Effector memory CD8-positive, alpha-beta T cell (primary cell): ENCODE measurements around the gene FBXO8.

Experiments
- ATAC-seq: fragments of 150-1000 bp; cut with Tn5 transposase; replicated peaks from 2 replicates; pipeline ENCODE4 v1.10.0; 2021; ENCODE audit warnings: mild to moderate bottlenecking, moderate library complexity
- DNase-seq, 3 experiments: peaks; one replicate each; pipeline ENCODE4 v3.0.0; 2021
- H3K27ac Mint-ChIP-seq, 2 donors: one replicate each; pipeline ENCODE4 v1.8.0; 2022; ENCODE audit warnings: mild to moderate bottlenecking in 2 of 2, mixed read lengths in 2 of 2, moderate library complexity in 2 of 2
- H3K27me3 Mint-ChIP-seq, 2 donors: one replicate each; pipeline ENCODE4 v1.8.0; 2022; ENCODE audit warnings: mixed read lengths in 2 of 2
- H3K36me3 Mint-ChIP-seq: one replicate; pipeline ENCODE4 v1.8.0; 2022; ENCODE audit warnings: mild to moderate bottlenecking, moderate library complexity, mixed read lengths; ENCODE audit not compliant: insufficient read depth
- H3K4me1 Mint-ChIP-seq, 2 donors: one replicate each; pipeline ENCODE4 v1.8.0; 2022; ENCODE audit warnings: low read depth in 2 of 2, mixed read lengths in 2 of 2
- H3K4me3 Mint-ChIP-seq, 2 donors: one replicate each; pipeline ENCODE4 v1.8.0; 2022; ENCODE audit warnings: mild to moderate bottlenecking in 2 of 2, mixed read lengths in 2 of 2, moderate library complexity in 2 of 2
- H3K9me3 Mint-ChIP-seq, 2 donors: one replicate each; pipeline ENCODE4 v1.8.0; 2022; ENCODE audit warnings: mixed read lengths in 2 of 2

Gene FBXO8

DNA sequence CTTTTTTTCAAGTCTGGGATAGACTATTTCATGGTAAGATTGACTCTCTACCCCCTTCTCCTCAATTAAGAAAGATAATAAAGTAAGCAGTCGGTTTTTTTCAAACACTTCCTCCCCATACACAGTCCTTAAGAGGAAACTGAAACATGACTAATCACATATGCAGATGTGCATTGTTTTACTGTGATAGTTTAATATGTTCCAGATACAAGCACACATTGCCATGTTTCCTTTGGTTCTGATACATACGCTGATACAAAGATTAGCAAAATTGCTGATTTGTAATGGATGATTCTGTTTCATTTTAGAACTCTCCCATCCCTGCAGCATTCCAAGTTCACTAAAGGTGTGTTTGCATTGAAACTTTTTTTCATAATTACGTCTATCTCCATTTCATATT lies 76.1 kb downstream of the FBXO8 start:
- ATAC-seq (no peak), DNase-seq (no peak)
- Mint-ChIP-seq H3K4me1 (peaks cover 10% of the 10 kb centered on the region in 2 donors), H3K4me3 (no peak overlapping the region), H3K36me3 (no peaks in the 10 kb centered on the region), H3K27me3 (peaks cover 54 to 57% of the 10 kb centered on the region in 2 donors), H3K27ac (no peak overlapping the region), H3K9me3 (no peaks in the 10 kb centered on the region)

DNA sequence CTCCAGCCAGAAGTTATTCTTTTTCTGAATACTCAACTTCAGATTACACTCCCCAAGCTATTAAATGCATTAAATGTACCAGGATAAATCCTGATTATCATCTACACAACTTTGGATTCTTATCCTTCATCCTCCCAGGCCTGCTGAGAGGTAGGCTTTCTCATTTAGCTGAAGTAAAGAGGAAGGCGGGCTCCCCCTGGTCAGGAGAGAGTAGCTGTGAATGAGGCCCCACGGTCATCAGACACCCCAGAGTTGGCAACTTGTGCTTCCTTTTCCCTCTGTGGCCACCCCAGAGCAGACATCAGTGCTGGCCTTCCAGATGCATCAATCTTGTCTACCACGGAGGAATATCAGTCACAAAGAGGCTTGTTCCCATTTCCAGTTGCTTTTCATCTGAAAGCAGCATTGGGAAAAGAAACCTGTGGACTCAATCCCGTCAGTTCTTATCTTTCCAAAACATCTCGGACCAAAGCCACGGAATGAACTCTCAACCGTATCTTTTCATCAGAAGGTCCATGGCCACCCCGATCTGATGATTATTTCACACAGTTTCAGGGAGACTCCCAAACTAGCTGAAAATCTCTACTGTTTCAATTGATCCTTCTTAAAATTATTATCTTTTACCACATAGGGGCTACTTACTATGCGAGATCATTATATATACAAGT lies 79.2 kb downstream of the FBXO8 start:
- H3K9me3 Mint-ChIP-seq, result no peaks in the 10 kb centered on the region
- H3K27me3 Mint-ChIP-seq, result peaks cover 23 to 41% of the 10 kb centered on the region in 2 donors
- no peaks in the 10 kb centered on the region for H3K36me3 Mint-ChIP-seq
- no peak for DNase-seq
- no peak overlapping the region for H3K4me3 Mint-ChIP-seq
- no peaks in the 10 kb centered on the region for H3K4me1 Mint-ChIP-seq
- H3K27ac Mint-ChIP-seq, result no peak overlapping the region
- no peak for ATAC-seq

DNA sequence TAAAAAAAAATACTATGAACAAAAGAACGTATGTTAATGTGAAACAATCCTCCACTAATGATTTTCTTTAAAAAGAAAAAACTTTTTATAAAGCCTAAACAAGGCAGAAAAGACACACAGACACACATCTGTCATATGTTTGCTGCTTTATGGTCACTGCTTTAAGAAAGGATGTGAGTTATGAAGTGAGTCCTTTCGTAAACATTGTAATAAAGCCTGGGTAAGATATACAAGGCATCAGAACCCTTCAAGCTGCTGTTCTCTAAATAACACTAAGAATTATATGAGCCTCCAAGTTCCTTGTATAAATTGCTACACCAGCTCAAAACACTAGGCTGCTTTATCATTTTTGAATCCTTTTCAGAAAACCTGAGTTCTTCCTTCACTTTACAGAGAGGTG lies 81.6 kb downstream of the FBXO8 start:
- Mint-ChIP-seq H3K9me3 (no peaks in the 10 kb centered on the region), H3K36me3 (no peaks in the 10 kb centered on the region), H3K27ac (no peak overlapping the region), H3K4me3 (no peak overlapping the region), H3K4me1 (no peaks in the 10 kb centered on the region), H3K27me3 (peaks cover 31 to 44% of the 10 kb centered on the region in 2 donors)
- ATAC-seq (no peak), DNase-seq (no peak)

DNA sequence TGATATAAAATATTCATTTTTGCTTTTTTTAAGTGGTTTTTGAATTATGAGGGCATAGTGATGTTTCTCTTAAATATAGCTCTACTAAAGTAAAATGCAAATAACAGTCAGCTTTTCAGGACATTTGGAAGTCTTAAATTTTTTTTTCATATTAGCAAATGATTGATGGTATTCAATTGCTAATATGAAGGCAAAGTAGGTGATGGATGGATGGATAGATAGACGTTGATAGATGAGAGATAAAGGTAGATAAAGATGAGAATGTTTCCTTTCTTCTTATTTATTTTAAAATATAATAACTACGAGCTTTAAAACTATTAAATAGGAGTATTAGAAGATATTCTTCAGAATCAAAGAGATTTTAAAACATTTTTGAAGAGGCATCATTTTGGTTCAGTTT lies 83.7 kb downstream of the FBXO8 start:
- Mint-ChIP-seq H3K36me3 (no peaks in the 10 kb centered on the region), H3K4me3 (no peak overlapping the region), H3K27me3 (peaks cover 31 to 34% of the 10 kb centered on the region in 2 donors), H3K4me1 (no peaks in the 10 kb centered on the region), H3K27ac (no peak overlapping the region), H3K9me3 (no peaks in the 10 kb centered on the region)
- no peak for ATAC-seq
- DNase-seq, result no peak

DNA sequence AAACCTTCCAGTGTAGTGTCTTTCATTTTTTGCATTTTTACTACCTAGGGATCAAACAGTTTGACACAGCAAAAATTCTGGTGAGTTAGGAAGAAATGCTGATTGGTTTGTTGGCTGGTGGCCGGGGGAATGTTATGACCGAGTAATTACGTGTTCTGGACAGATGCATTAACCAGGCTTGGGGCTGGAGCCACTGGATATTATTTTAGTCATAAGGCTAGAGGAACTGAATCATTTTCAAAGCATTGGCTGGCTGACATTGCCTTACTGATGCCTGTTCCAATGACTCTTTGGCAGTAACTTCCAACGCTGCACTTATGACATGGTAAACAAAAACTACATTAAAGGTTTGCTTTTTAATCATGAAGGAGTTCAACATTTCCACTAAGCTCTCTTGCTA lies 84.6 kb downstream of the FBXO8 start:
- no peak for DNase-seq
- H3K27me3 Mint-ChIP-seq, result peaks cover 29 to 34% of the 10 kb centered on the region in 2 donors
- H3K4me1 Mint-ChIP-seq, result no peaks in the 10 kb centered on the region
- no peak overlapping the region for H3K4me3 Mint-ChIP-seq
- H3K27ac Mint-ChIP-seq, result no peak overlapping the region
- no peaks in the 10 kb centered on the region for H3K9me3 Mint-ChIP-seq
- ATAC-seq, result no peak
- no peaks in the 10 kb centered on the region for H3K36me3 Mint-ChIP-seq

DNA sequence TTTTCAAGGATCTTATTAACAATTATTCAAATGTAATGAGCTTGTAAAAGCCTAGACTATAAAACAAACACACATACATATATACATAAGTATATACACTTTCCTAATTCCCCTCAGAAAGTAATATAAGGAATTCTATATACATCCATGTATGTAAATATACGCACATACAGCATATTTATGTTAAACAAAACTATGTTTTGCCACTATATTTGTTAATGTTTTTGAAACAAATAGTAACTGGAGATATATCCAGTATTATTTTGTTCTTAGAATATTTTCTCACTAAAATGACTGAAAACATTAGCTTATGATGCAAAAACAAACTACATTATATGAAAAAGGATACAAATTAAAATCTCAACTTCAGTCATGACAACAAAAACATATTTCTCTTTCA lies 85.1 kb downstream of the FBXO8 start:
- Mint-ChIP-seq H3K4me1 (no peaks in the 10 kb centered on the region), H3K9me3 (no peaks in the 10 kb centered on the region), H3K36me3 (no peaks in the 10 kb centered on the region), H3K27me3 (peaks cover 29 to 34% of the 10 kb centered on the region in 2 donors), H3K4me3 (no peak overlapping the region), H3K27ac (no peak overlapping the region)
- DNase-seq, result no peak
- no peak for ATAC-seq

DNA sequence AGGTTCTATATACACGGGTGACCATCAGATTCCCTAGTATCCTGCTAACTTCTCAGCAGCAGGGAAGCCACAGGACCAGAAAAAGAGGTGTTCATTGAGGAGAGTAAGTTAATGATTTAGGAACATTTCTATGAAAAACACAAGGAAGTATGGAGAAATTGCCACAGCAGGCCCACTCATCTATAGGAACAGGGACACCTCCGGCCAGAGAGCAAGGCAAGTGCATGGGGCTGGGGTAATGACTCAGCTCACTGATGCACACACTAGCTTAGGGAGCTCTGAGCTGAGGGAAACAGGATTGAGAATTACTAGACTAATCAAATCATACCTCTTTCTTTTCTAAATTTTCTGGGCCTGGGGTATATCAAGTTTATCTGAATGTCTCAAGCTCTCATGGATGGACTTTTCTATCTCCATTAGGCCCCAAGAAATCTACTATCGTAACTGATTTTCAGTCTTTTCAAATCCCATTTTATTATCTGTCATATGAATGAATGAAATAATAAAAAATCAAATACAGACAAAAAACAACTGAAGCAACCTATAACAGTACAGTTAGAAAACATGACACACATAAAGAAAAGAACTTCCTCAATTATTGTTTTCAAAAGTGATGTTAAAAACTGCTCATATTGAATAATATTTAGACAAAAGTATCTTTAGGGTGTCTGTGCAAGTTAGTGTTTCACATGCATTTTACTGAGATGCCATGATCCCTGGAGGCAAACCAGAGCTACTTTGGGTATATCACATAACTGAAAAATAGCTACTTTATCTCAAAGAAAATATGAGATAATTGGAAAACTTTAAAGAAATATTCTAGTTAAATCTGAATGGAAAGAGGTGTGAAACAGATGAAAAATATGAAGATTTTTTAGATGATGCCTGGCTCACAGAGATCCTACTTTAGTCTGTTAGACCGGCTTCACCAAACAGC lies 89.8 kb downstream of the FBXO8 start:
- Mint-ChIP-seq H3K4me3 (no peak overlapping the region), H3K4me1 (no peaks in the 10 kb centered on the region), H3K36me3 (no peaks in the 10 kb centered on the region), H3K27ac (no peak overlapping the region), H3K9me3 (no peaks in the 10 kb centered on the region), H3K27me3 (peaks cover 33 to 44% of the 10 kb centered on the region in 2 donors)
- DNase-seq, result no peak
- ATAC-seq, result no peak

DNA sequence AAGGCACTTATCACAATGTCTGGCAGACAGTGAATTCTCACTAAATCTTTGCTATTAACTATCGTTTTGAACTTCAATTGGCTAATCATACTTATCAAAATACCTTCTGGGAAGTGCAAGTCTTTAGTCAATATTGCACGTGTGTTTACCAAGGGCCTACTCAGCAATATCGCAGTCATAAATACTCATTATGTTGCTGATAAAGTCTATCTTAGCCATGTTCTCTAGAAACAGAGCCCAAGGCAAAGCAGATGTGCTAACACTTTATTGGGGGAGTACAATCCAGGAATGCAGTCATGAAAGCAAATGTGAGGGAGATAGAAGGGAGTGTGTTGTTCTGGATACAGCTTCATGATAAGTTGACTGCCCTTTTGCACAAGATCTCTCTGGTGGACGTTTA lies 90.5 kb downstream of the FBXO8 start:
- Mint-ChIP-seq H3K4me1 (no peaks in the 10 kb centered on the region), H3K9me3 (no peaks in the 10 kb centered on the region), H3K4me3 (no peak overlapping the region), H3K36me3 (no peaks in the 10 kb centered on the region), H3K27me3 (peaks cover 31 to 46% of the 10 kb centered on the region in 2 donors), H3K27ac (no peak overlapping the region)
- ATAC-seq (no peak), DNase-seq (no peak)

DNA sequence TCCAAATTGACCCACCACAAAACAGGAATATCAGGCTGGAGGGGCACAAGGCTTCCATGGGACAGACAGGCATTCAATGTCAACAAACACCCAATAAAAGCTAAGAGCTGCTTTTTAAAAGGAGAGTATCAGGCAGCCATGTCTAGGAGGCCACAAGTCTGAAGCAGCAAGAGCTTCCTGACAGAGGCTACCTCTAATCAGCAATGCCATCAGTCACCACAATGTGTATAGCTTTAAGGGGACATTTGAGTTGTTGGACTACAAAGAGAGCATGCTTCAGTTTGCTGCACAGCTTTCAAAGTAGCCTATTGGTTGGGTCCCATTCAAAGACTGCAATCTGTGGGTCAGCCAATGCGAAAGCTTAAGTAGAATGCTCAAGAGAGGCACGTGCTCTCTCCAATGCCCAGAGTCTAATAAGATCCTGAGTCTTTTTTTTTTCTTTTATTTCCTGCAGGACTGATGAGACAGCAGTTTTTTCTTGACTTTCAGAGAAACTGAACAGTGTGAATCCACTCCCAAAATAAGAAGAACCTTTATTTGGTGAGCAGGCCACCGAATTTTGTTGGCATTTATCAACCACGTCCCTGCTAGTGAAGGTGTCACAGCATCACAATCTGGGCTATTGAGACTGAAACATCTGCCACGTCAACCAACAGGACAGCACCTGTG lies 92.5 kb downstream of the FBXO8 start:
- Mint-ChIP-seq H3K4me3 (no peak overlapping the region), H3K9me3 (no peaks in the 10 kb centered on the region), H3K36me3 (no peaks in the 10 kb centered on the region), H3K27ac (no peak overlapping the region), H3K4me1 (no peaks in the 10 kb centered on the region), H3K27me3 (peaks cover 30 to 49% of the 10 kb centered on the region in 2 donors)
- no peak for ATAC-seq
- no peak for DNase-seq

DNA sequence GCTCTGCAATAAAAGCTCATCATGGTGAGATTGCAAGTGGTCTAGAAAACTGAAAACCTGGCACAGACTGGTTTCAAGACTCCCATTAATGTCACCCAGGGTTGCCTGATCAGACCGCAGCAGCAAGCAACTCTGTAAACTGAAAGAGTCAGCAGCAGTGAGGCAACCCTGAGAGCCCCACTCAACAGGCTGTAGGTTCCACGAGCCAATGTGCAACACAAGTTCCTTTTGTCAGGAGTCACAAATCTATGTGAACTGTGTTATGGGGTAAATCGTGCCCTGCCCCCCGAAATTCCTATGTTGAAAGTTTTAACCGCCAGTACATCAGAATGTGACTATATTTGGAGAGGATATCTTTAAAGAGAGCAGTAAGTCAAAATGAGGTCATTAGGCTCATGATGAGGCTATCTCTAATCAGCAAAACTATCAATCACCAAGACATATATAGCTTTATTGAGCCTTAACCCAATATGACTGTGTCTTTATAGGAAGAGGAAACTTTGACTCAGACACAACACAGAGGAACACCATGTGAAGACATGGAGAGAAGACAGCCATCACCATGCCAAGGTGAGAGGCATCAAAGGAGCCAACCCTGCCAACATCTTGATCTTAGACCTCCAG lies 94.0 kb downstream of the FBXO8 start:
- no peak overlapping the region for H3K27ac Mint-ChIP-seq
- H3K4me3 Mint-ChIP-seq, result no peak overlapping the region
- ATAC-seq, result no peak
- H3K36me3 Mint-ChIP-seq, result no peaks in the 10 kb centered on the region
- peaks cover 33 to 50% of the 10 kb centered on the region in 2 donors for H3K27me3 Mint-ChIP-seq
- DNase-seq, result no peak
- no peaks in the 10 kb centered on the region for H3K4me1 Mint-ChIP-seq
- no peaks in the 10 kb centered on the region for H3K9me3 Mint-ChIP-seq
